Stimulated activated CD4-positive, alpha-beta T cell treated with anti-CD3 and anti-CD28 coated beads, Interleukin-1b, Interleukin-23, amount 100 ng/mL, for 1 hour (primary cell): ENCODE data around the gene SERPINF2.
"Not testable (repeated sequence)": the region's sequence is repeated elsewhere in the genome, so short reads cannot be mapped to it uniquely, and the experiment has no call there.

ENCODE experiments used
- DNase-seq, 2 donors: peaks; one replicate each; pipeline ENCODE4 v3.0.0-alpha.2; 2020; ENCODE audit warnings: low read depth in 2 of 2

The SERPINF2 gene

GRCh38 chr17:1789936-1790335 lies 47.3 kb downstream of the SERPINF2 start:
- DNase-seq = no peak

- no peak for DNase-seq
Measured at GRCh38 chr17:1792495-1793446, 50.1 kb downstream of the SERPINF2 start.

- DNase-seq = no peak
Measured at GRCh38 chr17:1793447-1793806, 50.8 kb downstream of the SERPINF2 start.

DNA sequence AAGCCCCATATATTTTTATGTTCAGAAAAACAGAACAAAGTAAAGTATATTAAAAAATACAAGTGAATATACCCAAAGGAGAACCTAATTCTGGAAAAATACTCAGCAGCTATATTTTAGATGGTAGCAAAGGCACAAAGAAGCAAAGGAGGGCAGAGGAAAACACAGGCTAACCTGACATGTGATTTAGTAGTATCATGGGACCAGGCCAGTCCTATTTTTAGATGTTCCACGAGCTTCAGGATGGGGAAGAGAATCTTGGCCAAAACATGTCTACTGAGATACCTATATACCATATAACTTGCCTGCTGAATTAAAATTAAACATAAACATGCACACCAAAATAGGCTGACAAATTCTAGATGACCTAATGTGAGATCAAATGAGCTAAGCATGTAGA lies 54.1 kb downstream of the SERPINF2 start:
- DNase-seq = no peak

DNA sequence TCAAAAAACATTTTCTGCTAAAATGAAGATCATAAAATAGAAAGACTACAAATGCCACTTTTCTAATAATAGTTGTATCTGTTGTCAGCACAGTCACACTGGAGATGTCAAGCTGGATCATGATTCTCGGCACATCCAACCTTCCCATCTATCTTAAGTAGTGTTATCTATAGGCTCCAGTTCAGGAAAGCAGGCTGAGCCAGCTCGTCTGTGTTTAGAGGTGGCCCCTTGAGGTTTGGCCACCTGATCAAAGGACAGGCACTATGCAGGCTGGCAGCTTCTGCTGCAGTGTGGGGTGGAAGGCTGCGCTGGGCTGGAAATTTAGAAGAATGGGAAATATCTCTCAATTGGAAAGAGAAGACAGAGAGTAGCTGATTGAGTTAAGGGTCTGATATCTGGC lies 54.7 kb downstream of the SERPINF2 start:
- no peak for DNase-seq

DNA sequence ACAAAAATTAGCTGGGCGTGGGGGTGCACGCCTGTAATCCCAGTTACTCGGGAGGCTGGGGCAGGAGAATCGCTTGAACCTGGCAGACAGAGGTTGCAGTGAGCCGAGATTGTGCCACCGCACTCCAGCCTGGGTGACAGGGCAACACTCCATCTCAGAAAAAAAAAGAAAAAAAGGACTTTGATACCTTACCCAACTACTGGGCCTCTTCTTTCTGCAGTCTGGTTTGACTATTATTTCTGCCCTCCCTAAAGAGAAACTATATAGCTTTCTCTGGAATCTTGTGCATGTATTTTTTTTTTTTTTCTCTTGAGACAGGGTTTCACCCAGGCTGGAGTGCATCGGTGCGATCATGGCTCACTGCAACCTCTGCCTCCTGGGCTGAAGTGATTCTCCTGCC lies 55.2 kb downstream of the SERPINF2 start:
- not testable (repeated sequence) for DNase-seq

GRCh38 chr17:1800240-1800639 lies 57.6 kb downstream of the SERPINF2 start:
- no peak for DNase-seq

- DNase-seq = no peak
Measured at GRCh38 chr17:1800712-1801111, 58.0 kb downstream of the SERPINF2 start.

GRCh38 chr17:1802429-1802828 lies 59.8 kb downstream of the SERPINF2 start:
- DNase-seq = no peak

GRCh38 chr17:1803280-1803679 lies 60.6 kb downstream of the SERPINF2 start:
- no peak for DNase-seq
